DND-41 (cell line): Measurements from ENCODE around the gene GPR162.
A peak's percentile ranks its signal among the peaks of the same experiment; 100 is the strongest.

ENCODE experiments used
- ATAC-seq: fragments of 200-7000 bp; cut with Tn5 transposase; 3 replicates; pipeline ENCODE4 v1.9.1; 2021; ENCODE audit warnings: low read depth; ENCODE audit not compliant: insufficient read depth
- DNase-seq: peaks from one replicate; pipeline ENCODE4 v3.0.0-alpha.2; 2020
- H2AFZ ChIP-seq: 2 replicates; pipeline ENCODE4 v1.6.0; 2012; ENCODE audit warnings: low read depth, low read length
- H3K27ac ChIP-seq: 2 replicates; pipeline ENCODE4 v1.5.1; 2012; ENCODE audit warnings: low read length, inconsistent platforms
- H3K27me3 ChIP-seq: fragments of 200-600 bp; sonication (generic); 2 replicates; pipeline ENCODE4 v1.6.0; 2012; ENCODE audit warnings: low read length, mild to moderate bottlenecking, inconsistent platforms; ENCODE audit not compliant: insufficient read depth, poor library complexity
- H3K36me3 ChIP-seq: 2 replicates; pipeline ENCODE4 v1.5.1; 2012; ENCODE audit warnings: low read length, inconsistent platforms; ENCODE audit not compliant: insufficient read depth
- H3K4me1 ChIP-seq: 2 replicates; pipeline ENCODE4 v1.5.1; 2012; ENCODE audit warnings: mild to moderate bottlenecking, low read length; ENCODE audit not compliant: insufficient read depth
- H3K4me2 ChIP-seq: 2 replicates; pipeline ENCODE4 v1.6.0; 2012; ENCODE audit warnings: mild to moderate bottlenecking, moderate library complexity, low read length, inconsistent platforms; ENCODE audit not compliant: insufficient read depth
- H3K4me3 ChIP-seq, 2 experiments: fragments of 200-600 bp in 1 of 2; shearing (Covaris generic) in 1 of 2; 2 replicates each; pipeline ENCODE4 v1.5.1; 2012 to 2016; ENCODE audit warnings: inconsistent platforms in 2 of 2, low read length in 2 of 2, mild to moderate bottlenecking in 2 of 2, low read depth in 1 of 2, moderate library complexity in 1 of 2
- H3K79me2 ChIP-seq: 2 replicates; pipeline ENCODE4 v1.6.0; 2012; ENCODE audit warnings: low read length, inconsistent platforms; ENCODE audit not compliant: insufficient read depth
- H3K9ac ChIP-seq: 2 replicates; pipeline ENCODE4 v1.6.0; 2012; ENCODE audit warnings: low read depth, mild to moderate bottlenecking, inconsistent platforms, low read length, moderate library complexity
- H3K9me3 ChIP-seq: 2 replicates; pipeline ENCODE4 v1.5.1; 2012; ENCODE audit warnings: low read length, moderate library complexity, mild to moderate bottlenecking, inconsistent platforms; ENCODE audit not compliant: insufficient read depth, severe bottlenecking
- H4K20me1 ChIP-seq: 2 replicates; pipeline ENCODE4 v1.6.0; 2012; ENCODE audit warnings: low read length; ENCODE audit not compliant: insufficient read depth
- CTCF ChIP-seq: IDR thresholded peaks from 2 replicates; pipeline ENCODE4 v1.5.1; 2012; ENCODE audit warnings: borderline replicate concordance, low read length, moderate library complexity, mild to moderate bottlenecking; ENCODE audit not compliant: poor library complexity, severe bottlenecking; ENCODE audit errors: extremely low read depth
- EZH2 ChIP-seq: IDR thresholded peaks from 3 replicates; pipeline ENCODE4 v1.6.1; 2012; ENCODE audit warnings: borderline replicate concordance, low read depth, mild to moderate bottlenecking, moderate library complexity, low read length, inconsistent platforms; ENCODE audit not compliant: severe bottlenecking

Gene GPR162

GRCh38 chr12:6821591-6822425, at the start of gene GPR162:
Gene GPR162, plus strand, starts transcription at chr12:6821821. Its CDS starts 2,078 bp downstream, at chr12:6823899.
- peak; percentile 49 for DNase-seq
- peak within 1 kb of the TSS in 1 of 2 experiments; percentile 51; a peak in 2 of 4 replicates for H3K4me3 ChIP-seq

DNA sequence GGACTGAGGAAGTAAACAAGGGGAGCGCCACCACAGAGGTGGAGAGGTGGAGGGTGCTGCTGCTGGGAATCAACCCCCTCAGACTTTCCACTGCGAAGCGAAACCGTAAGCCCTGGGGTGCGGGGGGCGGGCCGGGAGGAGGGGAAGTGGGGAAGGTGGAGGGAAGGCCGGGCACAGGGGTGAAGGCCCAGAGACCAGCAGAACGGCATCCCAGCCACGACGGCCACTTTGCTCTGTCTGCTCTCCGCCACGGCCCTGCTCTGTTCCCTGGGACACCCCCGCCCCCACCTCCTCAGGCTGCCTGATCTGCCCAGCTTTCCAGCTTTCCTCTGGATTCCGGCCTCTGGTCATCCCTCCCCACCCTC, 49.3 kb upstream of the GPR162 start, which contains the start of gene LAG3:
TSS of gene LAG3 (plus strand) at position 190 of the 365 bp plus-strand sequence. CDS start 333 bp downstream, outside the sequence.
- peaks cover 5% of the 10 kb centered on the region for H3K4me1 ChIP-seq
- ATAC-seq (no peak), DNase-seq (no peak)
- no peak within 1 kb of the TSS for H3K9ac ChIP-seq
- H3K9me3 ChIP-seq = no peaks in the 10 kb centered on the region
- no peaks in the 10 kb centered on the region for H3K79me2 ChIP-seq
- H3K4me3 ChIP-seq = no peak within 1 kb of the TSS
- H2AFZ ChIP-seq = no peak within 1 kb of the TSS
- no peaks in the 10 kb centered on the region for H3K36me3 ChIP-seq
- H4K20me1 ChIP-seq = peaks cover 11% of the 10 kb centered on the region
- TF ChIP-seq CTCF (no peak), EZH2 (no peak)
- no peak within 1 kb of the TSS for H3K4me2 ChIP-seq
- no peak within 1 kb of the TSS for H3K27ac ChIP-seq
- H3K27me3 ChIP-seq = peaks cover 17% of the 10 kb centered on the region

More at GRCh38 chr12:6821591-6822425, at the start of gene GPR162:
- no peak for TF ChIP-seq CTCF
- TF ChIP-seq EZH2 = peak; percentile 79
- peak; percentile 59 for ATAC-seq
- Histone ChIP-seq H3K4me2 (peak within 1 kb of the TSS; percentile 65), H3K79me2 (no peaks in the 10 kb centered on the region), H3K27ac (peak within 1 kb of the TSS; percentile 45; the same call in 1 of the 2 replicates), H3K9ac (peak within 1 kb of the TSS; percentile 27), H3K27me3 (peaks cover 61% of the 10 kb centered on the region), H3K4me1 (peaks cover 16% of the 10 kb centered on the region), H4K20me1 (peaks cover 10% of the 10 kb centered on the region), H3K36me3 (no peaks in the 10 kb centered on the region), H2AFZ (peak within 1 kb of the TSS; percentile 64), H3K9me3 (no peaks in the 10 kb centered on the region)

DNA sequence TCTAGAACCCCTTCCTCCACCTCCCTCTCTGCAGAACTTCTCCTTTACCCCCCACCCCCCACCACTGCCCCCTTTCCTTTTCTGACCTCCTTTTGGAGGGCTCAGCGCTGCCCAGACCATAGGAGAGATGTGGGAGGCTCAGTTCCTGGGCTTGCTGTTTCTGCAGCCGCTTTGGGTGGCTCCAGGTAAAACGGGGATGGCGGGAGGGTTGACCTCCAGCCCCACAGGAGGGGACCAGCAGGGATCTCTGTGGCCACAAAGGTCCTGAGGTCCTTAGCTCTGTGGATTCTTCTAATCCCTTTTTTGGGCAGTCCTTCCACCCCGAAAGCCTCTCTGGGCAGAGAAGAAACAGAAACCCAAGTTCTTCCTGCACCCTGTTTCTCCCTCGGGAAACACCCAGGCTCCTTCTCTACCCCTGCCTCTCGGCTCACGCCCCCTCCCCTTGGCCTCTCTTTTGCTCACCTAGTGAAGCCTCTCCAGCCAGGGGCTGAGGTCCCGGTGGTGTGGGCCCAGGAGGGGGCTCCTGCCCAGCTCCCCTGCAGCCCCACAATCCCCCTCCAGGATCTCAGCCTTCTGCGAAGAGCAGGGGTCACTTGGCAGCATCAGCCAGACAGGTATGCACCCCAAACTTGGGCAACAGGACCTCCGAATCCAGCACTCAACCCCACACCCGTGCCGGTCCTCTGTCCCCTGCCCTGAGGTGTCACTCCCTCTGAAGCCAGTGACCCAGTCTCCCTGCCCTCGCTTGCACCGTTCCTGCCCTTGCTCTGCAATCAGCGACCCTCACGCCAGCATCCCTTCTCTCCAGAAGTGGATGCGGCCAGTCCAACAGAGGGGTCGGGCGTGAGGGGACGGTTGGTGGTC, 48.7 kb upstream of the GPR162 start:
- no peak for DNase-seq
- Histone ChIP-seq H2AFZ (no peak overlapping the region), H3K27ac (no peak overlapping the region), H3K4me2 (no peak overlapping the region), H3K79me2 (no peaks in the 10 kb centered on the region), H3K9me3 (no peaks in the 10 kb centered on the region), H3K9ac (no peak overlapping the region), H3K36me3 (no peaks in the 10 kb centered on the region), H4K20me1 (peaks cover 6% of the 10 kb centered on the region; the same call in 1 of the 2 replicates), H3K4me3 (no peak overlapping the region), H3K4me1 (peaks cover under 1% of the 10 kb centered on the region; the same call in 1 of the 2 replicates), H3K27me3 (peaks cover 12% of the 10 kb centered on the region)
- no peak for TF ChIP-seq CTCF
- TF ChIP-seq EZH2 = no peak
- ATAC-seq = no peak
